Neural progenitor cell (in vitro differentiated cells): ENCODE measurements around the gene GGN.
"Not testable (repeated sequence)": the region's sequence is repeated elsewhere in the genome, so short reads cannot be mapped to it uniquely, and the experiment has no call there.

Experiments
- CTCF ChIP-seq: fragments of 200-600 bp; sonication (generic); IDR thresholded peaks from 2 replicates; pipeline ENCODE4 v1.5.1; 2017; ENCODE audit warnings: antibody characterized with exemption, mild to moderate bottlenecking
- EZH2phosphoT487 ChIP-seq: fragments of 200-600 bp; sonication (generic); IDR thresholded peaks from 2 replicates; pipeline ENCODE4 v1.6.1; 2017; ENCODE audit warnings: antibody characterized with exemption

DNA sequence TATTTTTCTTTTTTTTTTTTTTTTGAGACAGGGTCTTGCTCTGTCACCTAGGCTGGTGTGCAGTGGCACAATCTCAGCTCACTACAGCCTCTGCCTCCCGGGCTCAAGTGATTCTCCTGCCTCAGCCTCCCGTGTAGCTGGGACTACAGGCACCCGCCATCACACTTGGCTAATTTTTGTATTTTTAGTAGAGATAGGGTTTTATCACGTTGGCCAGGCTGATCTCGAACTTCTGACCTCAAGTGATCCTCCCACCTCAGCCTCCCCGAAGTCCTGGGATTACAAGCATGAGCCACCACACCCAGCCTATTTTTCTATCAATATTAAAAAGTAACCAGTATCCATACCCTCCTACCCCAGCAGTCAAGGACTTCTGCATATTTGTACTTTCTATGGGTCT, 22.6 kb upstream of the GGN start:
- not testable (repeated sequence) for TF ChIP-seq CTCF, EZH2phosphoT487
